CD4-positive, alpha-beta T cell (primary cell): ENCODE data around the gene SLC27A4. TPM values are rescaled to one million over a fixed set of nuclear protein-coding genes. Genes with fewer than 3 reads are reported as not detected.

Experiments
- ATAC-seq: fragments of 200-7000 bp; cut with Tn5 transposase; one replicate; pipeline ENCODE4 v1.10.0; 2022; ENCODE audit warnings: mild to moderate bottlenecking; ENCODE audit not compliant: poor library complexity
- CTCF ChIA-PET: fragments of 350-600 bp; sonication (Branson Sonifier 250); formaldehyde crosslinking; loops from one replicate; lab custom pipeline; 2021; ENCODE audit warnings: antibody characterized with exemption, inconsistent platforms; lab: Charles Lee
- POLR2A ChIA-PET: fragments of 350-600 bp; sonication (Branson Sonifier 250); formaldehyde crosslinking; loops from one replicate; lab custom pipeline; 2021; ENCODE audit warnings: antibody characterized with exemption, inconsistent platforms; lab: Charles Lee
- DNase-seq, 14 experiments: peaks; one replicate each; pipeline ENCODE4 v3.0.0-alpha.2; 2013 to 2020; ENCODE audit warnings: mixed read lengths in 2 of 14
- H3K27ac ChIP-seq, 2 donors: one replicate each; pipeline versions ENCODE4 v1.5.1 to v1.7.0; 2013; ENCODE audit warnings: low read length in 2 of 2, low read depth in 1 of 2, mild to moderate bottlenecking in 1 of 2
- H3K27me3 ChIP-seq, 2 experiments: 1 replicate in 1 of 2; 2 replicates in 1 of 2; pipeline versions ENCODE4 v1.6.1 to v1.7.0; 2013; ENCODE audit warnings: low read length in 2 of 2, control low read depth in 1 of 2, mild to moderate bottlenecking in 1 of 2, moderate library complexity in 1 of 2; ENCODE audit not compliant: insufficient read depth in 2 of 2, control insufficient read depth in 1 of 2
- H3K36me3 ChIP-seq: one replicate; pipeline ENCODE4 v1.6.1; 2013; ENCODE audit warnings: low read length, control low read depth; ENCODE audit not compliant: insufficient read depth
- H3K4me1 ChIP-seq: one replicate; pipeline ENCODE4 v1.6.1; 2013; ENCODE audit warnings: low read length, control low read depth; ENCODE audit not compliant: insufficient read depth
- H3K4me3 ChIP-seq: one replicate; pipeline ENCODE4 v1.5.1; 2013; ENCODE audit warnings: mild to moderate bottlenecking, low read length, moderate library complexity
- H3K9me3 ChIP-seq, 2 experiments: 1 replicate in 1 of 2; 2 replicates in 1 of 2; pipeline versions ENCODE4 v1.6.1 to v1.7.0; 2013; ENCODE audit warnings: low read length in 2 of 2, mild to moderate bottlenecking in 2 of 2, control low read depth in 1 of 2, moderate library complexity in 1 of 2; ENCODE audit not compliant: control insufficient read depth in 1 of 2, insufficient read depth in 1 of 2
- H3K27ac Mint-ChIP-seq: one replicate; pipeline ENCODE4 v1.8.0; 2020; ENCODE audit warnings: mixed read lengths
- H3K27me3 Mint-ChIP-seq: one replicate; pipeline ENCODE4 v1.8.0; 2021; ENCODE audit warnings: mixed read lengths
- H3K36me3 Mint-ChIP-seq: one replicate; pipeline ENCODE4 v1.8.0; 2021; ENCODE audit warnings: low read depth, mixed read lengths
- H3K4me1 Mint-ChIP-seq: one replicate; pipeline ENCODE4 v1.8.0; 2021; ENCODE audit warnings: low read depth, mixed read lengths
- H3K4me3 Mint-ChIP-seq: one replicate; pipeline ENCODE4 v1.8.0; 2020; ENCODE audit warnings: mild to moderate bottlenecking, mixed read lengths
- H3K9me3 Mint-ChIP-seq: one replicate; pipeline ENCODE4 v1.8.0; 2020; ENCODE audit warnings: mixed read lengths
- intact Hi-C, 2 experiments: fragments of 100-400 bp; cut with DNase I in 1 of 2; cut with micrococcal nuclease in 1 of 2; formaldehyde crosslinking; loops; one replicate each; pipeline versions ENCODE4 v1.15.1 to v1.9.0; 2023 to 2025; cut with DNase I, micrococcal nuclease
- total RNA-seq, 174 experiments: library from RNA in 2 of 174; stranded (reverse) in 2 of 174; gene quantifications; one replicate each; pipeline ENCODE4 v1.2.3 and lab custom pipeline; 2021 to 2026
- TF ChIP-seq, protein P1 (sequence below): fragments of 200-600 bp; IDR thresholded peaks from one replicate; pipeline ENCODE4 v1.8.0; 2022; ENCODE audit warnings: antibody characterized with exemption, mild to moderate bottlenecking

Gene SLC27A4
- total RNA-seq, 2 experiments from 2014 or later: 2.2 to 3.1 TPM

DNA sequence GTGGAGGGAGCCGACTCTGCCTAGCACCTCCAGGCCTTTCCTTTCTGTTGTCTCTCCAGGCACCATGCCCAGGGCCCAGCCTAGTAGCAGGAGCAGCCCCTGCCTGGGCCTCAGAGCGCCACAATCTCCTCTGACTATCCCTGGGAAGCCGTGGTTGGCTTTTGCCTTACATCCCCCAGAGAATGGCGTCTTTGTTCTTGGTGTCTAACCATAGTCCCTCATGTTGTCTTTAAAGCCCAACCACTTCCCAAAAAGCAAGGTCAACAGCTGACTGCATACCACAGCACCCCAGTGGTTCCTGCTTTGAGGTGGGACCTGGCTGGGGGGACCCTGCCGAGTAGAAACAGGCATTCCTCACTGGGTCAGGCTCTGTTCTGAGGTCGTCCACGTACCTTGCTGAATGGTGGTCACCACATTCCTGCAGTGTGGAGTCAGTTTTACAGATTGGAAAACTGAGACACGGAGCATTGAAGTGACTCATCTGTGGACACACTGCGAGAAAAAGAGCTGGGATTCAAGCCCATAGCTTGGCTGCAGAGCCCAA, 66.6 kb downstream of the SLC27A4 start:
- POLR2A ChIA-PET: no interaction called here
- Histone ChIP-seq H3K27me3 (peaks cover 15 to 16% of the 10 kb centered on the region in 2 experiments), H3K4me3 (no peak overlapping the region), H3K27ac (no peak overlapping the region), H3K9me3 (no peaks in the 10 kb centered on the region), H3K4me1 (no peaks in the 10 kb centered on the region), H3K36me3 (no peaks in the 10 kb centered on the region)
- intact Hi-C loops: no loop called here
- no peaks in the 10 kb centered on the region for H3K36me3 Mint-ChIP-seq
- ATAC-seq (no peak), DNase-seq (no peak)
- TF ChIP-seq, protein P1, sequence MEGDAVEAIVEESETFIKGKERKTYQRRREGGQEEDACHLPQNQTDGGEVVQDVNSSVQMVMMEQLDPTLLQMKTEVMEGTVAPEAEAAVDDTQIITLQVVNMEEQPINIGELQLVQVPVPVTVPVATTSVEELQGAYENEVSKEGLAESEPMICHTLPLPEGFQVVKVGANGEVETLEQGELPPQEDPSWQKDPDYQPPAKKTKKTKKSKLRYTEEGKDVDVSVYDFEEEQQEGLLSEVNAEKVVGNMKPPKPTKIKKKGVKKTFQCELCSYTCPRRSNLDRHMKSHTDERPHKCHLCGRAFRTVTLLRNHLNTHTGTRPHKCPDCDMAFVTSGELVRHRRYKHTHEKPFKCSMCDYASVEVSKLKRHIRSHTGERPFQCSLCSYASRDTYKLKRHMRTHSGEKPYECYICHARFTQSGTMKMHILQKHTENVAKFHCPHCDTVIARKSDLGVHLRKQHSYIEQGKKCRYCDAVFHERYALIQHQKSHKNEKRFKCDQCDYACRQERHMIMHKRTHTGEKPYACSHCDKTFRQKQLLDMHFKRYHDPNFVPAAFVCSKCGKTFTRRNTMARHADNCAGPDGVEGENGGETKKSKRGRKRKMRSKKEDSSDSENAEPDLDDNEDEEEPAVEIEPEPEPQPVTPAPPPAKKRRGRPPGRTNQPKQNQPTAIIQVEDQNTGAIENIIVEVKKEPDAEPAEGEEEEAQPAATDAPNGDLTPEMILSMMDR: no peak
- CTCF ChIA-PET: no interaction called here
- H3K27me3 Mint-ChIP-seq: peaks cover 38% of the 10 kb centered on the region
- no peak overlapping the region for H3K27ac Mint-ChIP-seq
- H3K9me3 Mint-ChIP-seq: no peaks in the 10 kb centered on the region
- H3K4me3 Mint-ChIP-seq: no peak overlapping the region
- no peaks in the 10 kb centered on the region for H3K4me1 Mint-ChIP-seq

DNA sequence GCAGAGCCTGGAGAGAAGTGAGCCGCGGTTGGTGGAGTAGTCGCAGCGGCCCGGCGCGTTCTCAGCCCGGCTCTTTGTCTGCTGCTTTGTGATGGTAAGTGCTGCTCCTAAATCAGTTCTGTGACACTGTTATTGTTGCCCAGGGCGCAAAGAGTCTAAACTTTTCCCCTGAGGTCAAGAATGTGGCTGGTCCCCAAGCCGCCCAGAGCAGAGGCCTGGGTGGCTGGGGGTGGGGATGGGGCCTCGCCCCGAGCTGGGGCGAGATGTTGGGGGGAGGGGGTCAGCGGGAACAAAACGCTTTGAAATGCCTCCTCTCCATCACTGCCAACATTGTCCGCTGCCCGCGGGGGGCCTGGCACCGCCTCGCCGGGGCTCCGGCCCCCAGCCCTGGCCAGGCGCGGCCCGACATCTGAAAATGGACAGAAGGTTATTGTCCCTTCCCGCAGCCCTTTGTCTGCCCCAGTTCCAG, 68.7 kb downstream of the SLC27A4 start:
- no peaks in the 10 kb centered on the region for H3K36me3 ChIP-seq
- Mint-ChIP-seq H3K36me3 (no peaks in the 10 kb centered on the region), H3K27me3 (peaks cover 47% of the 10 kb centered on the region), H3K9me3 (no peaks in the 10 kb centered on the region), H3K4me1 (no peaks in the 10 kb centered on the region), H3K27ac (no peak overlapping the region), H3K4me3 (no peak overlapping the region)
- ChIA-PET POLR2A (no interaction called here), CTCF (no interaction called here)
- no peaks in the 10 kb centered on the region for H3K4me1 ChIP-seq
- peaks cover 0 to 6% of the 10 kb centered on the region in 2 experiments for H3K9me3 ChIP-seq
- TF ChIP-seq, protein P1: no peak
- no peak overlapping the region for H3K27ac ChIP-seq
- H3K27me3 ChIP-seq: peaks cover 23 to 26% of the 10 kb centered on the region in 2 experiments
- H3K4me3 ChIP-seq: no peak overlapping the region
- ATAC-seq (no peak), DNase-seq (no peak)
- intact Hi-C loops: no loop called here

DNA sequence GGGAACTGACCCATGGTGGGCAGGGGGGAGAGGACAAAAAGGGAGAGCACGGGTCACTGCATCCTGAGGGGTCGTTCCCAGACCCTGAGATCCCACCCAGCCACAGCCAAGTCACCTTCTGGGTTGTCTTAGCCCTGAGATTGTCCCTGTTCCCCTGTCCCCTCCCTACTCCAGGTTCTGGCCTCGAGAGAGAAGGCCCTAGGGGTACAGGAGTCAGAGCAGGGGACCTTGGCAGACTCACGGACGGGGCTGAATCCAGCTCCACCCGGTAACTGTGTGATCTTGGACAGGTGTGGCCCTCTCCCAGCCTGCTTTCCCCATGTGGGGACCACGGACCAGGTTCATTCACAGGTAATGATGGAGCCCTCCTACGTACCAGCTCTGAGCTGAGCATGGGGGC, 69.1 kb downstream of the SLC27A4 start:
- ATAC-seq: no peak
- H3K9me3 ChIP-seq: peaks cover 0 to 6% of the 10 kb centered on the region in 2 experiments
- H3K36me3 Mint-ChIP-seq: no peaks in the 10 kb centered on the region
- TF ChIP-seq, protein P1: no peak
- intact Hi-C loops: no loop called here
- H3K27me3 ChIP-seq: peaks cover 26 to 27% of the 10 kb centered on the region in 2 experiments
- no peaks in the 10 kb centered on the region for H3K4me1 Mint-ChIP-seq
- H3K36me3 ChIP-seq: no peaks in the 10 kb centered on the region
- POLR2A ChIA-PET: no interaction called here
- no peak overlapping the region for H3K4me3 ChIP-seq
- no peak for DNase-seq
- CTCF ChIA-PET: no interaction called here
- no peak overlapping the region for H3K27ac ChIP-seq
- no peak overlapping the region for H3K27ac Mint-ChIP-seq
- H3K4me1 ChIP-seq: no peaks in the 10 kb centered on the region
- no peaks in the 10 kb centered on the region for H3K9me3 Mint-ChIP-seq
- H3K27me3 Mint-ChIP-seq: peaks cover 52% of the 10 kb centered on the region
- no peak overlapping the region for H3K4me3 Mint-ChIP-seq
